Placental pericyte (primary cell): ENCODE data around the gene TCHH. TPM values are rescaled to one million over a fixed set of nuclear protein-coding genes. Genes with fewer than 3 reads are reported as not detected.

Experiments
- small RNA-seq: library from RNA; depleted of rRNA; stranded (forward); fragments of <200 nt; gene quantifications from one replicate; pipeline ENCODE3, GENCODE V24; 2012; ENCODE audit warnings: low replicate concordance
- total RNA-seq: library from RNA; depleted of rRNA; stranded (reverse); fragments of >200 nt; gene quantifications from 2 replicates; pipeline ENCODE4 v1.2.3, GENCODE V29; 2012

The TCHH gene, protein sequence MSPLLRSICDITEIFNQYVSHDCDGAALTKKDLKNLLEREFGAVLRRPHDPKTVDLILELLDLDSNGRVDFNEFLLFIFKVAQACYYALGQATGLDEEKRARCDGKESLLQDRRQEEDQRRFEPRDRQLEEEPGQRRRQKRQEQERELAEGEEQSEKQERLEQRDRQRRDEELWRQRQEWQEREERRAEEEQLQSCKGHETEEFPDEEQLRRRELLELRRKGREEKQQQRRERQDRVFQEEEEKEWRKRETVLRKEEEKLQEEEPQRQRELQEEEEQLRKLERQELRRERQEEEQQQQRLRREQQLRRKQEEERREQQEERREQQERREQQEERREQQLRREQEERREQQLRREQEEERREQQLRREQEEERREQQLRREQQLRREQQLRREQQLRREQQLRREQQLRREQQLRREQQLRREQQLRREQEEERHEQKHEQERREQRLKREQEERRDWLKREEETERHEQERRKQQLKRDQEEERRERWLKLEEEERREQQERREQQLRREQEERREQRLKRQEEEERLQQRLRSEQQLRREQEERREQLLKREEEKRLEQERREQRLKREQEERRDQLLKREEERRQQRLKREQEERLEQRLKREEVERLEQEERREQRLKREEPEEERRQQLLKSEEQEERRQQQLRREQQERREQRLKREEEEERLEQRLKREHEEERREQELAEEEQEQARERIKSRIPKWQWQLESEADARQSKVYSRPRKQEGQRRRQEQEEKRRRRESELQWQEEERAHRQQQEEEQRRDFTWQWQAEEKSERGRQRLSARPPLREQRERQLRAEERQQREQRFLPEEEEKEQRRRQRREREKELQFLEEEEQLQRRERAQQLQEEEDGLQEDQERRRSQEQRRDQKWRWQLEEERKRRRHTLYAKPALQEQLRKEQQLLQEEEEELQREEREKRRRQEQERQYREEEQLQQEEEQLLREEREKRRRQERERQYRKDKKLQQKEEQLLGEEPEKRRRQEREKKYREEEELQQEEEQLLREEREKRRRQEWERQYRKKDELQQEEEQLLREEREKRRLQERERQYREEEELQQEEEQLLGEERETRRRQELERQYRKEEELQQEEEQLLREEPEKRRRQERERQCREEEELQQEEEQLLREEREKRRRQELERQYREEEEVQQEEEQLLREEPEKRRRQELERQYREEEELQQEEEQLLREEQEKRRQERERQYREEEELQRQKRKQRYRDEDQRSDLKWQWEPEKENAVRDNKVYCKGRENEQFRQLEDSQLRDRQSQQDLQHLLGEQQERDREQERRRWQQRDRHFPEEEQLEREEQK (N-terminal part only)
- under 0.01 and 0.14 TPM in 2 replicates for total RNA-seq

DNA sequence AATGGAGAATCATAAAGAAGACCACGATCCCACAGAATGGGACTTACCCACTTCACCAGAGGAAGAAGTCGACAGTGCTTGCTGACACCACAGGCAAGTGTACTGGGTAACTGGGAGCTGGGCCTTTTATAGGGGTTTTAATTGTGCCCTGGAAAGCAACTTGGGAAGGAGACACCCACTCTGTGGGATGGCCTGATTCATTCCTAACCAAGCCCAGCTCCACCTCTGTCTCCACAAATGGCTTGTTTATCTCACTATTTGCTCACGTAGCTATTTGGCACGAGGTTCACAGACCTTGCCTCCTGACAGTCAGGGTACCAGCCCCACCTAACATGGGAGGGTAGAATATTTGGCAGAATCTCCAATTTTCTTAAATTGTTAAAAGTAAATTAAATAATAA is at the start of gene TCHH:
Gene TCHH, minus strand, starts transcription at position 101 of the 400 bp plus-strand sequence. CDS start 1,364 bp downstream, outside the sequence.

DNA sequence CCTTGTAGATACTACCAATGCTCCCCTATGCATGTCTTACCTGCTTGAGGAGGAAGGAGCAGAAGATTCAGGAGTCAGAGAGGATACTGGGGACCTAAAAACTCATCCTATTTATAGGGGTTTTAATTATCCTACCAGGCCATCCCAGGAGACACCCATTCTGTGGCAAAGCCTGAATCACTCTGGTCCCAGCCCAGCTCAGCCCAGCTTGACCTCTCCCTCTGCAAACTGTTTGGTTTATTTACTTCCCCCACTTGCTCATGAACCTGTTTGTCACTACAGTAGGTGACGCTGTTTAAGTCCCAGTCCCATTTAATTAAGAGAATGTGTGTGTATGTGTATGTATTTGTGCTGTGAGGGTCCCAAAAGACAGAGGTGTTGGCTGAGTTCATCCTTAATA is 43.9 kb upstream of the TCHH start, which contains the start of gene RPTN:
Gene RPTN, minus strand, starts transcription at position 85 of the 400 bp plus-strand sequence. CDS start 1,339 bp downstream, outside the sequence.

DNA sequence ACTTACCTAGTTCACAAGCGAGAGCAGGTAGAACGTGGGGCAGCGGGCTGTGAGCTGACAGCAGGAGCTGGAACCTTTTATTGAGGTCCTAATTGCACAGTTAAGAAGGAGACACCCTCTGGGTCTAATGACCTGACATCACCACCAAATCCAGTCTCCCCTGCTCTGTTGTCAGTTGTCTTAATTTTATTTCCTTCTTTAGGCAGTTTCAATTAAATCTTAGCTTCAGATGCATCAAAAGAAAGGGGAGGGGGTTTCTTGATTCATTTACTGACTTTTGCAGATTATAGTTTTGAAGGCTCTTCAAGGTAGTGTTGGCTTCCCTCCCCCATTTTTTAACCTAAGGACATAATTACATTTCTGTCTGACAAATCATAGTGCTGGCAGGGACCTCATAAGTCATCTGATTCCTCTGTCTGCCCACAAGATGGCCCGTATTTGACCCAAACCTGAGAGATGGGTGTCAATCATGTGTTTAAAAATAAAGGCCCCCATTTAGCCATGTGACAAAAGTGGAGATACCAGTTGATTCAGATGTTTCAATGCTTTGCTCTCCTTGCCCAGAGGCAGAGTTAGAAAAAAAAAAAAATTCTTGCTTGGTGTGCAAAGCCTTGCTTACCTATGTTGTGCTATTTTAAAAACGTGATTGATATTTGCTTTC is 26.1 kb downstream of the TCHH start, which contains the start of gene TCHHL1:
Gene TCHHL1, minus strand, starts transcription at position 51 of the 661 bp plus-strand sequence. CDS start 921 bp downstream, outside the sequence.

Small RNA genes within 50 kb of the gene (small RNA-seq; reads per million reads assigned to genes)
- not detected for gene SPTLC1P4

Other genes with a start within 250 kb of the TCHH start
- gene THEM4, start 205.9 kb downstream of the TCHH start, total RNA-seq: 8.8 and 10.7 TPM in 2 replicates
- gene S100A10, start 121.6 kb downstream of the TCHH start, total RNA-seq: 46.0 and 55.6 TPM in 2 replicates
- gene S100A11, start 78.4 kb downstream of the TCHH start, total RNA-seq: 176 and 199 TPM in 2 replicates
- gene TCHHL1, start 26.4 kb downstream of the TCHH start, total RNA-seq: not detected in 2 replicates
- gene RPTN, start 43.8 kb upstream of the TCHH start, total RNA-seq: not detected in 2 replicates
- not detected in 2 replicates for gene HRNR, start 108.7 kb upstream of the TCHH start, total RNA-seq
- not detected in 2 replicates for gene FLG, start 209.8 kb upstream of the TCHH start, total RNA-seq
- not detected in 2 replicates for gene FLG2, start 244.6 kb upstream of the TCHH start, total RNA-seq